Testis (tissue), 3 donors: ENCODE results near the gene PRKAR1B. TPM values are rescaled to one million over a fixed set of nuclear protein-coding genes. Genes with fewer than 3 reads are reported as not detected.

Experiments used
- DNase-seq: peaks from one replicate; pipeline ENCODE4 v3.0.0-alpha.2; 2019
- H3K27ac ChIP-seq, 2 donors: fragments of 200-600 bp; sonication (generic); one replicate each; pipeline ENCODE4 v1.5.1; 2019
- H3K27me3 ChIP-seq: fragments of 200-600 bp; sonication (generic); one replicate; pipeline ENCODE4 v1.5.1; 2019
- H3K36me3 ChIP-seq: fragments of 200-600 bp; sonication (generic); one replicate; pipeline ENCODE4 v1.5.1; 2017; ENCODE audit warnings: low read depth; ENCODE audit errors: missing control alignments
- H3K4me1 ChIP-seq: fragments of 200-600 bp; sonication (generic); one replicate; pipeline ENCODE4 v1.5.1; 2019
- H3K4me3 ChIP-seq, 2 donors: fragments of 200-600 bp; sonication (generic); one replicate each; pipeline ENCODE4 v1.5.1; 2017 to 2019
- H3K9me3 ChIP-seq: fragments of 200-600 bp; sonication (generic); one replicate; pipeline ENCODE4 v1.5.1; 2017
- CTCF ChIP-seq, 3 experiments: fragments of 450-650 bp in 2 of 3; fragments of 200-600 bp in 1 of 3; sonication (generic) in 1 of 3; IDR thresholded peaks; one replicate each; pipeline ENCODE4 v1.5.1; 2016 to 2019; ENCODE audit warnings: antibody characterized with exemption in 3 of 3, mild to moderate bottlenecking in 2 of 3, moderate library complexity in 1 of 3
- POLR2A ChIP-seq: fragments of 450-650 bp; IDR thresholded peaks from one replicate; pipeline ENCODE4 v1.6.1; 2017; ENCODE audit warnings: antibody characterized with exemption, mild to moderate bottlenecking, moderate library complexity
- WGBS, 2 donors: methylation state at CpG; one replicate each; pipeline ENCODE4 v1.1.5; 2018; 5-methylcytosine and 5-hydroxymethylcytosine counted together
- intact Hi-C: fragments of 100-400 bp; cut with DNase I; formaldehyde crosslinking; loops from one replicate; pipeline ENCODE4 v1.15.1; 2023; ENCODE audit warnings: low total_unique reads
- polyA plus RNA-seq: library from polyadenylated mRNA; stranded (reverse); fragments of 350-450 nt; fragmentation: Illumina TruSeq; extraction: RNeasy Lipid Tissue Mini Kit (QIAGEN cat#74804); gene quantifications from one replicate; pipeline ENCODE4 v1.2.3, GENCODE V29; 2014; ENCODE audit warnings: low read depth, low replicate concordance; ENCODE audit not compliant: insufficient read depth
- total RNA-seq, 2 donors: library from RNA; depleted of rRNA; stranded (reverse); fragments of >200 nt; gene quantifications; one replicate each; pipeline ENCODE4 v1.2.3, GENCODE V29; 2016

PRKAR1B gene
- total and polyA plus RNA-seq, 3 donors from 2014 or later: 27.8 to 35.7 (median 31.3) TPM

GRCh38 chr7:671415-672042, 55.6 kb downstream of the PRKAR1B start:
- no peaks in the 10 kb centered on the region for H3K36me3 ChIP-seq
- DNase-seq: no peak
- peaks cover 9% of the 10 kb centered on the region for H3K4me1 ChIP-seq
- H3K27ac ChIP-seq: no peak overlapping the region
- H3K4me3 ChIP-seq: no peak overlapping the region
- intact Hi-C loops: no loop called here
- WGBS, 2 donors: 62 to 79% methylated on average over 6 to 10 of the region's 10 CpGs
- no peak for TF ChIP-seq CTCF (IDR thresholded peaks at IDR 0.05)
- TF ChIP-seq POLR2A: no peak
- H3K9me3 ChIP-seq: no peaks in the 10 kb centered on the region
- H3K27me3 ChIP-seq: no peaks in the 10 kb centered on the region

DNA sequence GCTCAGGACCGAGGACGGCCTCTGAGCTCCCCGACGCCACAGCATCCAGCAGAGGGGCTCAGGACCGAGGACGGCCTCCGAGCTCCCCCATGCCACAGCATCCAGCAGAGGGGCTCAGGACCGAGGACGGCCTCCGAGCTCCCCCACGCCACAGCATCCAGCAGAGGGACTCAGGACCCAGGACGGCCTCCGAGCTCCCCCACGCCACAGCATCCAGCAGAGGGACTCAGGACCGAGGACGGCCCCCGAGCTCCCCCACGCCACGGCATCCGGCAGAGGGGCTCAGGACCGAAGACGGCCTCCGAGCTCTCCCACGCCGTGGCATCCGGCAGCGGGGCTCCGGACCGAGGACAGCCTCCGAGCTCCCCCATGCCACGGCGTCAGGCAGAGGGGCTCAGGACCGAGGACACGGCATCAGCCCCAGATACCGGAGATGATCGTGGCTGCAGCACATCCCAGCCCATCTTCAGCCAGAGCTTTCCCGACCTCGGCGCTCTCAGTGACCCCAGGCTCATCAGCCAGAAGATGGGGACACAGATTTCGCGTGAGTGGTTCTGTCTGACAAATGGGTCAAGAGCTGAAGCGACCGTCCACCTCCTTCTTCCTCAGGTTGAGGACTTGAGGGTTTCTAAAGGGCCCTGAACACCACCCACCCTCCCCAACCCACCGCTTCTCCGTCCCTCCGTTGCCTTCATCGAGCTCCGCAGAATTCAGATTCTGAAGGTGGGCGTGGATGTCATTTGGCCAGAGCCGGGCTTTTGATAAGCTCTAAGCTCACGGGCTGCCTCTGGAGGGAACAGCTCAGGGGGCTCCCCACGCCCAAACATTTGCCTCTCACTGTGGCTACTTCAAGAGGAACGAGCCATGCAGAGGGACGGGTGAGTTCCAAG, 56.3 kb downstream of the PRKAR1B start:
- intact Hi-C loops: no loop called here
- H3K27ac ChIP-seq: no peak overlapping the region
- H3K27me3 ChIP-seq: no peaks in the 10 kb centered on the region
- no peaks in the 10 kb centered on the region for H3K9me3 ChIP-seq
- no peaks in the 10 kb centered on the region for H3K36me3 ChIP-seq
- no peak for DNase-seq
- WGBS, 2 donors: 89 to 91% methylated on average over 33 to 54 of the region's 54 CpGs
- H3K4me1 ChIP-seq: peaks cover 17% of the 10 kb centered on the region
- H3K4me3 ChIP-seq: no peak overlapping the region
- no peak for TF ChIP-seq CTCF (IDR thresholded peaks at IDR 0.05)

DNA sequence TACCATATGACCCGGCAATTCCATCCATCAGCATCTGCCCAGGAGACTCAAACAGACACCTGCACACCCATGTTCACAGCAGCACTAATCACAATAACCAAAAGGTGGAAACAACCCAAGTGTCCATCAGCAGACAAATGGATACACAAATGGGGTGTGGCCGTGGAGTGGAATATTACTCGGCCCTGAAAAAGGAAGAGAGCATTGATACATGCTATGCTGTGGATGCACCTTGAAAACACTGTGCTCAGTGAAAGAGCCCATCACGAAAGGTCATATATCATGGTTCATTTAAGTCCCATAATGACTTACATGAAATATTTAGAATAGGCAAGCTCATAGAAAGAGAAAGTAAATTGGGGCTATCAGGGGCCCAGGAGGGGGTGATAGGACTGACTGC, 58.1 kb downstream of the PRKAR1B start:
- intact Hi-C loops: no loop called here
- no peak for DNase-seq
- no peaks in the 10 kb centered on the region for H3K9me3 ChIP-seq

DNA sequence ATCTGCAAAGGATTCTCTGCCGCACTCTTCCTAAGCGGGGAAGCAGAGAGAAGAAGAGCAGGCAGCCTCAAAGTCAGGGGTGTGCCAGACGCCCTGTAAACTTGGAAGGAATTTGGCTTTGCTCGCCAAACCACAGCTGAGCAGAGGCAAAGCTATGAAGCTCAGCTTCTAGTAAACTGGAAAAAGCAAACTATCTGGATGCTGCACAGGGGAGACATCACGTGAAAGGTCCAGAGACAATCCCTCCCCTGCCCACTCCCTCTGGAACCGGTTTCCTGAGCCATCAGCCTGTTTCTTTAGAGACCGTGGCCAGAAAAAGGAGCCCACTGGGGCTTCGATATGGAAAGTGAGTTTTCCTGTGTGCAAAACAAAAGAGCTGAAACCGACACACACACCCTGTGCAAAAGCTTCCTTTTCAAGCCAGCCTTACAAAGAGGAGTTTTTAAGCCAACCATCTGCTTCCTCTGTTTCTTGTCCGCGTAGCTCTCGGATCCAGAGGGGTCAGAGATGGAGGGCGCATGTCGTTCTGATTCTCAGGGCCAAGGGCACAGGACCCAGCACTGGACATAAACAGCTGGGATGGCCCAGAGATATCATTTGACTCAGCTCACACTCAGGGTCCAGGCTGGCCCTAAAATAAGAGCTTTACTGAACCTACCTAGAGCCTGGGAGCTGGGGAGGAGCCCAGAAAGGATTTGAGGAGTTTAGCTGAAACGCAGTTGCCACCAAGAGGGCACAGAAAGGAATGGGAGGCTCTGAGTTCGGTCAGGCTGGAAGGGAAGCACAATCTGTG, 58.7 kb downstream of the PRKAR1B start:
- DNase-seq: peak; percentile 83
- Histone ChIP-seq H3K4me3 (no peak overlapping the region), H3K9me3 (no peaks in the 10 kb centered on the region), H3K27ac (peak overlapping the region; percentile 58 to 67), H3K36me3 (no peaks in the 10 kb centered on the region), H3K4me1 (peaks cover 37% of the 10 kb centered on the region), H3K27me3 (no peaks in the 10 kb centered on the region)
- 25 to 41% methylated on average over 16 of the region's 16 CpGs for WGBS, 2 donors
- intact Hi-C loops: no loop called here
- TF ChIP-seq POLR2A: no peak
- no peak for TF ChIP-seq CTCF (IDR thresholded peaks at IDR 0.05)

More for the DNA sequence above, 58.1 kb downstream of the PRKAR1B start:
- peak overlapping the region; percentile 58 to 67 for H3K27ac ChIP-seq
- TF ChIP-seq POLR2A (no peak), CTCF (IDR thresholded peaks at IDR 0.05) (no peak)
- 90 to 91% methylated on average over 4 of the region's 4 CpGs for WGBS, 2 donors
- H3K27me3 ChIP-seq: no peaks in the 10 kb centered on the region
- peaks cover 35% of the 10 kb centered on the region for H3K4me1 ChIP-seq
- no peak overlapping the region for H3K4me3 ChIP-seq
- no peaks in the 10 kb centered on the region for H3K36me3 ChIP-seq
